HepG2 (cell line): ENCODE measurements around the gene RBM26. TPM values are rescaled to one million over a fixed set of nuclear protein-coding genes. Genes with fewer than 3 reads are reported as not detected.

Source experiments
- ATAC-seq: fragments of 200-7000 bp; cut with Tn5 transposase; 3 replicates; pipeline ENCODE4 v1.9.1; 2020; ENCODE audit warnings: mild to moderate bottlenecking, moderate library complexity
- BruUV-seq: library from RNA; stranded (reverse); fragments of 400-500 nt; replicated peaks from 2 replicates; lab custom pipeline; 2021; lab: Mats Ljungman, UMichigan
- CTCF ChIA-PET: fragments of 300-600 bp; formaldehyde crosslinking; extraction: SDS; loops from one replicate; lab custom pipeline; 2021; ENCODE audit warnings: low total read pairs, inconsistent platforms, low intra/inter-chr PET ratio; lab: Yijun Ruan, JAX
- POLR2A ChIA-PET: fragments of 350-600 bp; sonication (Branson Sonifier 250); formaldehyde crosslinking; loops from one replicate; lab custom pipeline; 2020; ENCODE audit warnings: antibody characterized with exemption, inconsistent platforms; lab: Yijun Ruan, JAX
- DNase-seq: peaks from one replicate; pipeline ENCODE4 v3.0.0-alpha.2; 2015; ENCODE audit warnings: low spot score
- FAIRE-seq: peaks from 3 replicates; lab custom pipeline; 2011; peaks lifted over from hg19 to GRCh38; lab: Jason Lieb, UNC
- H2AFZ ChIP-seq: one replicate; pipeline ENCODE4 v1.6.1; 2011; ENCODE audit warnings: low read length, inconsistent platforms
- H3K27ac ChIP-seq: fragments of 300-600 bp; 3 replicates; pipeline ENCODE4 v1.8.0; 2011; ENCODE audit warnings: mixed run types, mild to moderate bottlenecking, mixed read lengths, low read length, inconsistent platforms; ENCODE audit not compliant: insufficient read depth; ENCODE audit errors: extremely low read length
- H3K27me3 ChIP-seq, 2 experiments: fragments of 200-600 bp in 1 of 2; 2 replicates in 1 of 2; 3 replicates in 1 of 2; pipeline versions ENCODE4 v1.6.0 to v1.8.0; 2011; ENCODE audit warnings: low read length in 2 of 2, mild to moderate bottlenecking in 2 of 2, moderate library complexity in 2 of 2, inconsistent platforms in 1 of 2; ENCODE audit not compliant: insufficient read depth in 2 of 2, control insufficient read depth in 1 of 2
- H3K36me3 ChIP-seq, 2 experiments: fragments of 200-600 bp in 1 of 2; replicated peaks in 1 of 2; 2 replicates in 1 of 2; 3 replicates in 1 of 2; pipeline versions ENCODE4 v1.5.1 to v1.8.0; 2011; ENCODE audit warnings: low read length in 2 of 2, inconsistent platforms in 1 of 2; ENCODE audit not compliant: insufficient read depth in 2 of 2, control insufficient read depth in 1 of 2
- H3K4me1 ChIP-seq: 2 replicates; pipeline ENCODE4 v1.5.1; 2012; ENCODE audit warnings: low read length, inconsistent platforms; ENCODE audit not compliant: insufficient read depth
- H3K4me2 ChIP-seq: 2 replicates; pipeline ENCODE4 v1.6.0; 2011; ENCODE audit warnings: low read depth, low read length, inconsistent platforms
- H3K4me3 ChIP-seq, 3 experiments: fragments of 200-600 bp in 1 of 3; sonication (generic), shearing (Covaris generic) in 1 of 3; replicated peaks in 1 of 3; 2 replicates each; pipeline ENCODE4 v1.5.1; 2011 to 2016; ENCODE audit warnings: low read length in 3 of 3, inconsistent platforms in 2 of 3, low read depth in 2 of 3, mild to moderate bottlenecking in 2 of 3, control low read depth in 1 of 3, mixed read lengths in 1 of 3; ENCODE audit not compliant: insufficient read depth in 1 of 3
- H3K79me2 ChIP-seq: one replicate; pipeline ENCODE4 v1.6.1; 2011; ENCODE audit warnings: low read length, inconsistent platforms; ENCODE audit not compliant: insufficient read depth
- H3K9ac ChIP-seq: 2 replicates; pipeline ENCODE4 v1.6.0; 2011; ENCODE audit warnings: mild to moderate bottlenecking, low read depth, low read length, inconsistent platforms; ENCODE audit not compliant: insufficient read depth
- H3K9me3 ChIP-seq: 2 replicates; pipeline ENCODE4 v1.5.1; 2012; ENCODE audit warnings: mild to moderate bottlenecking, low read length
- H4K20me1 ChIP-seq: 2 replicates; pipeline ENCODE4 v1.6.0; 2011; ENCODE audit warnings: inconsistent platforms, mild to moderate bottlenecking, low read length, moderate library complexity; ENCODE audit not compliant: insufficient read depth
- EP300 ChIP-seq, 3 experiments: sonication (generic) in 1 of 3; formaldehyde crosslinking in 1 of 3; IDR thresholded peaks; 2 replicates each; pipeline versions ENCODE4 v1.5.1 to v1.6.1; 2011 to 2020; ENCODE audit warnings: low read depth in 2 of 3, low read length in 2 of 3, borderline replicate concordance in 1 of 3, improper control_type of control experiment in 1 of 3, mild to moderate bottlenecking in 1 of 3, missing genetic modification reagents in 1 of 3, moderate library complexity in 1 of 3
- MED1 ChIP-seq: sonication (generic); formaldehyde crosslinking; IDR thresholded peaks from 2 replicates; pipeline ENCODE4 v1.4.0; 2020; ENCODE audit warnings: missing genetic modification reagents
- RERE ChIP-seq: IDR thresholded peaks from 2 replicates; pipeline ENCODE4 v1.6.1; 2016; ENCODE audit warnings: low read depth, missing genetic modification reagents, missing compliant biosample characterization
- ZNF3 ChIP-seq: IDR thresholded peaks from 2 replicates; pipeline ENCODE4 v1.7.0; 2017; ENCODE audit warnings: inconsistent platforms
- ZNF609 ChIP-seq: sonication (generic); formaldehyde crosslinking; IDR thresholded peaks from 2 replicates; pipeline ENCODE4 v1.4.0; 2020; ENCODE audit warnings: mild to moderate bottlenecking, missing genetic modification reagents, borderline replicate concordance
- WGBS: methylation state at CpG from one replicate; pipeline ENCODE4 v1.1.6; 2017; ENCODE audit warnings: low lambda C conversion rate; 5-methylcytosine and 5-hydroxymethylcytosine counted together
- in situ Hi-C: cut with HindIII; loops from 2 replicates; pipeline ENCODE4 v1.10.0; 2017; ENCODE audit warnings: low pct_unique_long_range_greater_than_20kb; ENCODE audit not compliant: extremely low pct_ligation_motif_present
- intact Hi-C: fragments of 100-400 bp; cut with micrococcal nuclease; formaldehyde crosslinking; loops from one replicate; pipeline ENCODE4 v1.10.0; 2022; ENCODE audit not compliant: unreplicated experiment
- polyA plus RNA-seq, 8 experiments: library from polyadenylated mRNA; depleted of rRNA in 3 of 8; stranded (reverse) in 7 of 8; unstranded in 1 of 8; fragments of >200 nt; fragmentation: Illumina TruSeq in 4 of 8; extraction: Trizol in 4 of 8; gene quantifications; 2 replicates each; pipeline versions ENCODE4 v1.2.1 to v1.2.3, GENCODE V29; 2011 to 2016; ENCODE audit warnings: low read depth in 4 of 8, missing spikeins in 1 of 8, mixed read lengths in 1 of 8; ENCODE audit not compliant: insufficient read depth in 1 of 8
- total RNA-seq, 5 experiments: library from RNA; depleted of rRNA; stranded (reverse); fragments of >200 nt; fragmentation: Illumina TruSeq; extraction: Trizol; gene quantifications; 2 replicates each; pipeline ENCODE4 v1.2.3, GENCODE V29; 2016; ENCODE audit warnings: low read depth in 1 of 5
- TF ChIP-seq, protein P1 (sequence below): sonication (generic); formaldehyde crosslinking; IDR thresholded peaks from 2 replicates; pipeline ENCODE4 v1.8.1; 2023; ENCODE audit warnings: mild to moderate bottlenecking, inconsistent platforms, moderate library complexity, missing genetic modification reagents, borderline replicate concordance
- TF ChIP-seq, protein P2 (sequence below): sonication (generic); formaldehyde crosslinking; IDR thresholded peaks from 2 replicates; pipeline ENCODE4 v1.5.0; 2020; ENCODE audit warnings: mild to moderate bottlenecking, missing genetic modification reagents

Gene RBM26
- total and polyA plus RNA-seq, 2 of the 13 experiments (the other 11 are each of a cell fraction or from before 2014, with no cell fraction given) = 19.4 to 34.4 TPM

DNA sequence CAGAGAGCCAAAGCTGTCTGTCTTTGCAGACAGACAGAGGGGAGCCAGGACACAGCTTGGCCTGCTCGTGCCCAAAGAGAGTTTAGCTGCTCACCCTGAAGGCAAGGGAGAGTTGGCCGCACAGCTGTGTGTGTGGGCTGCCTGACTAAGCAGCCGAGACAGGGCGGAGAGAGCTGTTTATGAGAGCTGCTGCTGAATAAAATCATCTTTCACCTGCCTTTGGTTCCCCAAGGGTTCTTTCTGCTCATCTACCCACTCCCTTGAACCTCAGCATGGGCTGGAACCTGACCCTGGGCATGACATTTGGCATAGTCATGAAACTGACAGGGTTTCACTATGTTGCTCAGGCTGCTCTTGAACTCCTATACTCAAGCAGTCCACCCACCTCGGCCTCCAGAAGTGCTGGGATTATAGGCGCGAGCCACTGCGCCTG, 98.2 kb downstream of the RBM26 start (continued):
- TF ChIP-seq, protein P1, sequence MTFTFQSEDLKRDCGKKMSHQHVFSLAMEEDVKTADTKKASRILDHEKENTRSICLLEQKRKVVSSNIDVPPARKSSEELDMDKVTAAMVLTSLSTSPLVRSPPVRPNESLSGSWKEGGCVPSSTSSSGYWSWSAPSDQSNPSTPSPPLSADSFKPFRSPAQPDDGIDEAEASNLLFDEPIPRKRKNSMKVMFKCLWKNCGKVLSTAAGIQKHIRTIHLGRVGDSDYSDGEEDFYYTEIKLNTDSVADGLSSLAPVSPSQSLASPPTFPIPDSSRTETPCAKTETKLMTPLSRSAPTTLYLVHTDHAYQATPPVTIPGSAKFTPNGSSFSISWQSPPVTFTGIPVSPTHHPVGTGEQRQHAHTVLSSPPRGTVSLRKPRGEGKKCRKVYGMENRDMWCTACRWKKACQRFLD = no peak

DNA sequence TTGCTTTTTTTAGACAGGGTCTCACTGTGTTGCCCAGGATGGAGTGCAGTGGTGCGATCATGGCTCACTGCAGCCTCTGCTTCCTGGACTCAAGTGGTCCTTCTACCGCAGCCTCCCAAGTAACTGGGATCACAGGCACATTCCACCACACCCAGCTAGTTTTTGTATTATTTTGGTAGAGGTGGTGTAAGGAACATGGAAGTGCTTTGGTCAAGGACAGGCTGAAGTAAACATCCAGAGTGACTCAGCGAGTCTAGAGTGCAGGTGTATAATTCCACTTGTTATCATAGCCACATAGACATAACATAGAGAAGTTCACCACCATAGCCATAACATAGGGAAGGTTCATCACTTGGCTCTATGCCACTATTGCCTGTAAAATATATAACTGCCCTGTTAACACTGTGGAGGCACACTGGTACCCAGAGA, 98.6 kb downstream of the RBM26 start:
- H3K27ac ChIP-seq = no peak overlapping the region
- BruUV-seq = no TSS peak
- CTCF ChIA-PET = no interaction called here
- H4K20me1 ChIP-seq = no peaks in the 10 kb centered on the region
- H3K9me3 ChIP-seq = no peaks in the 10 kb centered on the region
- H2AFZ ChIP-seq = no peak overlapping the region
- peaks cover 22% of the 10 kb centered on the region for H3K4me1 ChIP-seq
- DNase-seq (peak; percentile 52), ATAC-seq (peak; percentile 85), FAIRE-seq (no peak)
- in situ Hi-C loops (no loop called here), intact Hi-C loops (no loop called here)
- H3K9ac ChIP-seq = no peak overlapping the region
- no peaks in the 10 kb centered on the region for H3K36me3 ChIP-seq
- H3K79me2 ChIP-seq = no peaks in the 10 kb centered on the region
- no peaks in the 10 kb centered on the region for H3K27me3 ChIP-seq
- POLR2A ChIA-PET = no interaction called here
- peak overlapping the region in 1 of 3 experiments; percentile 34; a peak in 2 of 6 replicates for H3K4me3 ChIP-seq
- H3K4me2 ChIP-seq = peak overlapping the region; percentile 69
- 49% methylated on average over 3 of the region's 3 CpGs for WGBS
- TF ChIP-seq ZNF609 (CRISPR knock-in tag) (no peak), EP300 (IDR thresholded peaks at IDR 0.05; ENCODE audit: low read depth in 2 of 2, low read length in 2 of 2) (0 out of 4 replicates have a peak, but pooled peaks of 1 of the 2 experiments have one; percentile 11), EP300 (CRISPR knock-in tag; IDR thresholded peaks at IDR 0.05; ENCODE audit: borderline replicate concordance) (no peak), RERE (CRISPR knock-in tag) (no peak), MED1 (CRISPR knock-in tag) (peak; percentile 17; the same call in 1 of the 2 replicates), ZNF3 (CRISPR knock-in tag) (peak; percentile 86)
- TF ChIP-seq, protein P2, sequence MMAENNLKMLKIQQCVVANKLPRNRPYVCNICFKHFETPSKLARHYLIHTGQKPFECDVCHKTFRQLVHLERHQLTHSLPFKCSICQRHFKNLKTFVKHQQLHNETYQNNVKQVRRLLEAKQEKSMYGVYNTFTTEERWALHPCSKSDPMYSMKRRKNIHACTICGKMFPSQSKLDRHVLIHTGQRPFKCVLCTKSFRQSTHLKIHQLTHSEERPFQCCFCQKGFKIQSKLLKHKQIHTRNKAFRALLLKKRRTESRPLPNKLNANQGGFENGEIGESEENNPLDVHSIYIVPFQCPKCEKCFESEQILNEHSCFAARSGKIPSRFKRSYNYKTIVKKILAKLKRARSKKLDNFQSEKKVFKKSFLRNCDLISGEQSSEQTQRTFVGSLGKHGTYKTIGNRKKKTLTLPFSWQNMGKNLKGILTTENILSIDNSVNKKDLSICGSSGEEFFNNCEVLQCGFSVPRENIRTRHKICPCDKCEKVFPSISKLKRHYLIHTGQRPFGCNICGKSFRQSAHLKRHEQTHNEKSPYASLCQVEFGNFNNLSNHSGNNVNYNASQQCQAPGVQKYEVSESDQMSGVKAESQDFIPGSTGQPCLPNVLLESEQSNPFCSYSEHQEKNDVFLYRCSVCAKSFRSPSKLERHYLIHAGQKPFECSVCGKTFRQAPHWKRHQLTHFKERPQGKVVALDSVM (CRISPR knock-in tag) = peak; percentile 58
